Dermis blood vessel endothelial cell (primary cell): ENCODE measurements around the gene LRRC75A. TPM values are rescaled to one million over a fixed set of nuclear protein-coding genes. Genes with fewer than 3 reads are reported as not detected.
A peak's percentile ranks its signal among the peaks of the same experiment; 100 is the strongest.
"Not testable (repeated sequence)": the region's sequence is repeated elsewhere in the genome, so short reads cannot be mapped to it uniquely, and the experiment has no call there.

Source experiments
- DNase-seq: peaks from one replicate; pipeline ENCODE4 v3.0.0; 2010
- total RNA-seq: library from RNA; depleted of rRNA; stranded (reverse); fragments of >200 nt; gene quantifications from 2 replicates; pipeline ENCODE4 v1.2.3, GENCODE V29; 2014

The LRRC75A gene
- total RNA-seq, 1 donor from 2014 or later: 2.6 TPM

DNA sequence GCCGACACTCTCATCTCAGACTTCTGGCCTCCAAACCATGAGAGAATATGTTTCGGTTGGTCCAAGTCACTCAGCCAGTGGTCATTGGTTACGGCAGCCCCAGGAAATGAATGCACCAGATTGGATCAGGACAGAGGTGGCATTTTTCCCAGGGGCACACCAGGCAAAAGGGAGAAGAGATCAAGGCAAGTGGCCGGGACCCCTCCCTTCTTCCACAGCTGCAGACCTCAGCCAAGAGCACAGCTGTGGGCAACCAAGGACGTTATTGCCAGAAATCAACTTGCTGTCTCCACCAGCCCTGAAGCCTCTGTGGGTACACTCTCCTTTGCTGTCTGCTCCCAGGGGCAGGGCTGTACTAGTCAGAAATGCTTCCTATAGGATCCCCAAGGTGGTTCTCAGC is 20.7 kb downstream of the LRRC75A start:
- DNase-seq: no peak

GRCh38 chr17:16470265-16470664 is 21.7 kb downstream of the LRRC75A start:
- peak; percentile 41 for DNase-seq

GRCh38 chr17:16468428-16468992 is 23.5 kb downstream of the LRRC75A start:
- no peak for DNase-seq

DNA sequence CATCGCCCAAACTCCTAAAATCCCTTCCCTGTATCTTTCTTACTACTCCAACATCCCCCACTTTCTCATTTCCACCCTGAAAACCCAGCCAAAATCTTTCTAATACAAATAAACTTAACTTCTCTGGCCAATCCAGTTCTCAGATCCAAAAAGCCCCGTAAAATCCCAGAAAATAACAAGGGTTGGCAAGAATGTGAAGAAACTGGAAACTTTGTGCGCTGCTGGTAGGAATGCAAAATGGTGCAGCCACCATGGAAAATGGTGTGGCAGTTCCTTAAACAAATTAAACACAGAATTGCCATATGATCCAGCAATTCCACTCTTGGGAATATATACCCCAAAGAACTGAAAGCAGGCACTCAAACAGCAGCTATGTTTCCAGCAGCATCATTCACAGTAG is 24.1 kb downstream of the LRRC75A start:
- no peak for DNase-seq

DNA sequence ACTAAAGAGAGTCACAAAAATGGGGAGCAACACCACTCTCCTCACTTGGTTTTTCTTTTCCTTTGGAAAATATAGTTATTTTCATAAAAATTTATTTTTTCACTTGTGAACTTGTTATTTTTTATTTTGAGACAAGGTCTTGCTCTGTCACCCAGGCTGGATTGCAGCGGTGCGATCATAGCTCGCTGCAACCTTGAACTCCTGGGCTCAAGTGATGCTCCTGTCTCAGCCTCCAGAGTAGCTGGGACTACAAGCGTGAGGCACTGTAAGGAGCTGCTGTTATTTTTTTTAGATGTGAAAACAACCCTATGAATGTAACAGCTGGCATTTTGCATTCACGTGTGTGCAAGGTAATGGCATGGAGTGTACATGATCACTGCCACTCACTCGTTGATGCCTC is 24.9 kb downstream of the LRRC75A start:
- no peak for DNase-seq

GRCh38 chr17:16466407-16466806 is 25.6 kb downstream of the LRRC75A start:
- no peak for DNase-seq

DNA sequence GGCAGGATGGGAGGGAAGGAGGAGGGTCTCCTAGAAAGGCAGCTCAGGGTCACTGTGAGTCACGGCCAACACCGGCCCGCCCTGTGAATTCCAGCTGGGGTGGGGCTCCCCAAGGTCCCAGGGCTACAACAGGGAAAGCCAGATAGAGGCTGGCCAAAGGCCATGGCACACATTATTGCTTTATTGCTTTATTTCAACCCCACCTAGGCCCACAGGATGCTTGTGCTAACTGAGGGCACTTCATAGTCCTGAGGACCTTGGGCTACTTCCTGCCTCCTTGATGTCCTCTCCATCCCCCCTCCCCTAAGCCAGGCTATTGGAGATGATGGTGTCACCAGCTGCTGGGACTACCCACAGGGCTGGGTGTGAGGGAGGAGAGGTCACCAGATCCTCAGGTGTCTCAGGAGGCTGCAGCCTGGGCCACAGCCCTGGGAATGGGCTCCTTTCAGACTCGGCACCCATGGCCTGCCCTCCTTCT is 26.1 kb downstream of the LRRC75A start:
- DNase-seq: no peak

GRCh38 chr17:16465052-16465312 is 27.0 kb downstream of the LRRC75A start:
- no peak for DNase-seq

- no peak for DNase-seq
These were observed 27.5 kb downstream of the LRRC75A start for GRCh38 chr17:16464303-16465051.

DNA sequence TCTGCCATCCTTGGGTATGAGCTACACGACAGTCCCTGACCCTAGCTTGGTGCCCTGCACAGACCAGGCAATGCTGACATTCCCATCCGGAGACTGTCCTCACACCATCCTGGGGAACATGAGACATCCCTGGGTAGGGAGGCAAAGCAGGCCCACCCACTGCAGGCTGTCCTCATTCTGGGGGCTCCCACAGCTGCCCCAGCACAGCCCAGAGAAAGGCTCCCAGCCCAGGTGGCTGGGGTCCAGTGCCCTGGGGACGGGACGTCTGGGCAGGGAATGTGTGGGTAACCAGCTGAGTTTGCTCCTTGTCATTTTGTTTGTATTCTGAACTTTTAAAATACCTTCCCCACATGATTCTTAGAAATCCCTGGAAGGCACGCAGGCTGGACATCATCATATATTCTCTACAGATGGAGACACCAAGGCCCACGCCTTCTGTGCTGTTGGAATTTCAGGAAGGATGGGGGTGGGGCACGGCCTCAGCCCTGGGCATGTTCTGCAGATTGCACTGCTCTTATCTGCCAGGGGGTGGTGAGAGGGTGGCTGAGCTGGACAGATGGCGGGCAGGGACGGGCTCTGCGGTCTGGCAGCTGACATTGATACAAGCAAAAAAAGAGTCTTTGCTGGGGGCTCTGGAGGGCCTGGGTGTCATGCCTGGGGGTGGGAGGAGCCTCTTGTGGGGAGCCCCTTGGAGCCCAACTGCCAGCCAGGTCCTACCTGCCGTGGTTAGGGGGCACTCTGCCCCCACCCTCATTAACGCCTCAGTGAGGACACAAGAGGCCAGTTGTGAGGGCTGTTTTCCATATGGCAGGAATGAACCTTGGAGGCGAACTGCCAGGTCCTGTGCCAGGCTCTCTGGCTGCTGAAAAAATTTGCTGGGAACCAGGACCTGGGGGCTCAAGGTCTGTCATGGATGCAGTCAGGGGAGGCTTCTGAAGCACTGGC is 28.4 kb downstream of the LRRC75A start:
- DNase-seq: peak; percentile 77

DNA sequence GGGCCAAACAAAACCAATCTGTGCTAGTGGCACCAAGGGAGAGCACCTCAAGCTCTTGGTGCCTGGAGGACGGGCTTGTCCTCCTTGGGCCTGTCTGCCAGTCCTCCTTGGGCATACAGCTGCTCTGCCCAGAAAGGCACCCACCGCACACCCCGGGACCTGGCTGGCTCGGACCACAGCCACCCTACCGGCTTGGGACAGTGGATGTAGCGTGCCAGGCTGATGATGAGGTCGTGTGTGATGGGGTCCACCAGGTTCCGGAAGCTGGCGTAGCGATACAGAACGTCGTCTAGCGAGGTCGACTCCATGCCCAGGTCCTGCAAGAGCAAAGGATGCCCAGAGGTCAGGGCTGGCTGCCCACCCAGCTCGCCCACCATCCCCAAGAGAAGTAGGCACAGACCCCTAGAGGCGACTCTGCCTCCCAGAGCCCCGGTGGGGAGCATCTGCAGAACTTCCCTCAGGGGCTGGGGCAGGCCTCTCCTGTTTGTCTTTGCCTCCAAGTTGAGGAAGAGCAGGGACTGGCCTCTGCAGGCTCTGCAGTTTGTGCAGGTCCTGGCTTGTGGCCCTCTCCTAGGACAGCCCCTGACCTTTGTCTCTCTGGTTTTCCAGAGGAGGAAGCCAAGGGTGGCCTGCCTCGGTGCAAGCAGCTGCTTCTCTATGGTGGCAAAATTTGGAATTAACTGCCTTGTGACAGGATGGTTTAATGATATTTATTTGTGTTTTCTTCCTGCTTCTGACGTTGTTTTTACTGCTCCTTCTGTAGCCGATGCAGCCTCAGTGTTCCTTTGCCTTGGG is 29.7 kb downstream of the LRRC75A start:
- DNase-seq: no peak

- DNase-seq: no peak
These were observed 30.5 kb downstream of the LRRC75A start for GRCh38 chr17:16461606-16461866.

GRCh38 chr17:16460796-16461605 is 31.0 kb downstream of the LRRC75A start:
- no peak for DNase-seq

- no peak for DNase-seq
These were observed 32.0 kb downstream of the LRRC75A start for GRCh38 chr17:16459855-16460550.

DNA sequence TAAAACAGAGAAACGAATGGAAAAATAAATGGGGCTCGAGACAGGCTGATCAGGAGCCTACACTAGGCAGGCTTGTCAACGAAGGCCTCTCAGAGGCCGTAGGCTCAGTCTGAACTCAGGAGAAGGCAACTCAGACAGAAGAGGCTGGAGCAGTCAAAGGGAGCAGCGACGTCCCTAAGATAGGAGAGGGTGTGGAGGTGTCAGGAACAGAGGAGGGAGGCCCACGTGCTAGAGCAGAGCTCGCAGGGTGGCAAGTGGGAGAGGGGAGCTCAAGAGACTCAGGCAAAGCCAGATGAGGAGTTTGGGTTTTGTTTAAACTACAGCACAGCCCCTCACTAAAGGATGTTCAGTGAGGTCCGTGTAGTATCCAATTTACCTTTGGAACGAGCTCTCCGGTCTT is 32.7 kb downstream of the LRRC75A start:
- no peak for DNase-seq

GRCh38 chr17:16456742-16457316 is 35.2 kb downstream of the LRRC75A start:
- no peak for DNase-seq

GRCh38 chr17:16455997-16456741 is 35.8 kb downstream of the LRRC75A start:
- no peak for DNase-seq

GRCh38 chr17:16453493-16453851 is 38.5 kb downstream of the LRRC75A start:
- DNase-seq: no peak

GRCh38 chr17:16452268-16452667 is 39.7 kb downstream of the LRRC75A start:
- DNase-seq: not testable (repeated sequence)

GRCh38 chr17:16450028-16450427 is 42.0 kb downstream of the LRRC75A start:
- no peak for DNase-seq
